IMR-90 (cell line): ENCODE results near the gene PRR16. TPM values are rescaled to one million over a fixed set of nuclear protein-coding genes. Genes with fewer than 3 reads are reported as not detected.

Experiments
- ATAC-seq: fragments of 200-7000 bp; cut with Tn5 transposase; 2 replicates; pipeline ENCODE4 v1.9.1; 2020; ENCODE audit warnings: low read depth, mild to moderate bottlenecking, moderate library complexity
- BruUV-seq: library from RNA; stranded (reverse); fragments of 400-500 nt; replicated peaks from 2 replicates; lab custom pipeline; 2021; lab: Mats Ljungman, UMichigan
- CTCF ChIA-PET: fragments of 300-600 bp; formaldehyde crosslinking; extraction: SDS; loops from one replicate; lab custom pipeline; 2021; ENCODE audit warnings: antibody characterized with exemption; lab: Yijun Ruan, JAX
- POLR2A ChIA-PET: fragments of 300-600 bp; sonication (Branson Sonifier 250); formaldehyde crosslinking; loops from one replicate; lab custom pipeline; 2022; ENCODE audit warnings: antibody characterized with exemption; ENCODE audit not compliant: unreplicated experiment; lab: Charles Lee
- DNase-seq: peaks from one replicate; pipeline ENCODE4 v3.0.0; 2013
- H2AFZ ChIP-seq: replicated peaks from 2 replicates; pipeline ENCODE3; 2013; ENCODE audit warnings: low read length, mild to moderate bottlenecking; ENCODE audit not compliant: poor library complexity
- H2AK5ac ChIP-seq: 2 replicates; pipeline ENCODE4 v1.6.1; 2013; ENCODE audit warnings: low read depth, low read length, inconsistent platforms
- H2AK9ac ChIP-seq: replicated peaks from 2 replicates; pipeline ENCODE3; 2013; ENCODE audit warnings: mild to moderate bottlenecking, low read depth, low read length, moderate library complexity; ENCODE audit not compliant: poor library complexity
- H2BK120ac ChIP-seq: 2 replicates; pipeline ENCODE4 v1.6.1; 2013; ENCODE audit warnings: low read depth, low read length, inconsistent platforms
- H2BK15ac ChIP-seq: 3 replicates; pipeline ENCODE4 v1.6.1; 2013; ENCODE audit warnings: low read depth, low read length, inconsistent platforms
- H2BK20ac ChIP-seq: 2 replicates; pipeline ENCODE4 v1.6.1; 2013; ENCODE audit warnings: low read depth, mild to moderate bottlenecking, inconsistent platforms, low read length, moderate library complexity
- H2BK5ac ChIP-seq: 2 replicates; pipeline ENCODE4 v1.6.1; 2013; ENCODE audit warnings: mild to moderate bottlenecking, low read depth, low read length, inconsistent platforms; ENCODE audit not compliant: poor library complexity, severe bottlenecking
- H3K14ac ChIP-seq: replicated peaks from 2 replicates; pipeline ENCODE4 v1.6.1; 2013; ENCODE audit warnings: low read depth, low read length, inconsistent platforms
- H3K18ac ChIP-seq: 2 replicates; pipeline ENCODE4 v1.6.1; 2013; ENCODE audit warnings: low read depth, low read length, control low read depth
- H3K23ac ChIP-seq: 2 replicates; pipeline ENCODE4 v1.6.1; 2013; ENCODE audit warnings: low read depth, low read length, inconsistent platforms
- H3K27ac ChIP-seq: 2 replicates; pipeline ENCODE4 v1.5.1; 2013; ENCODE audit warnings: mild to moderate bottlenecking, control low read depth, low read length; ENCODE audit not compliant: insufficient read depth
- H3K27me3 ChIP-seq: 2 replicates; pipeline ENCODE4 v1.6.1; 2013; ENCODE audit warnings: low read length; ENCODE audit not compliant: control insufficient read depth, insufficient read depth
- H3K36me3 ChIP-seq: 2 replicates; pipeline ENCODE4 v1.6.1; 2013; ENCODE audit warnings: low read length, mixed read lengths; ENCODE audit not compliant: control insufficient read depth, insufficient read depth
- H3K4ac ChIP-seq: 2 replicates; pipeline ENCODE4 v1.6.1; 2013; ENCODE audit warnings: low read depth, low read length, inconsistent platforms
- H3K4me1 ChIP-seq: 2 replicates; pipeline ENCODE4 v1.6.1; 2013; ENCODE audit warnings: low read length, mixed read lengths; ENCODE audit not compliant: control insufficient read depth, insufficient read depth
- H3K4me2 ChIP-seq: 2 replicates; pipeline ENCODE4 v1.6.1; 2013; ENCODE audit warnings: low read depth, mild to moderate bottlenecking, control low read depth, low read length, moderate library complexity
- H3K4me3 ChIP-seq: 2 replicates; pipeline ENCODE4 v1.5.1; 2013; ENCODE audit warnings: low read depth, mild to moderate bottlenecking, control low read depth, low read length, moderate library complexity; ENCODE audit not compliant: insufficient read depth
- H3K56ac ChIP-seq: 2 replicates; pipeline ENCODE4 v1.6.1; 2013; ENCODE audit warnings: low read length, inconsistent platforms; ENCODE audit not compliant: insufficient read depth; ENCODE audit errors: extremely low read depth
- H3K79me1 ChIP-seq, 2 experiments: 2 replicates each; pipeline ENCODE4 v1.6.1; 2013; ENCODE audit warnings: low read length in 2 of 2, inconsistent platforms in 1 of 2, low read depth in 1 of 2
- H3K9ac ChIP-seq: 2 replicates; pipeline ENCODE4 v1.6.1; 2013; ENCODE audit warnings: low read depth, low read length, control low read depth
- H3K9me1 ChIP-seq: 2 replicates; pipeline ENCODE4 v1.6.1; 2013; ENCODE audit warnings: low read length, inconsistent platforms; ENCODE audit not compliant: insufficient read depth
- H3K9me3 ChIP-seq: 2 replicates; pipeline ENCODE4 v1.6.1; 2013; ENCODE audit warnings: low read length; ENCODE audit not compliant: control insufficient read depth, insufficient read depth
- H4K20me1 ChIP-seq: 2 replicates; pipeline ENCODE4 v1.6.1; 2013; ENCODE audit warnings: low read length, inconsistent platforms; ENCODE audit not compliant: insufficient read depth
- H4K5ac ChIP-seq: 2 replicates; pipeline ENCODE4 v1.6.1; 2013; ENCODE audit warnings: mild to moderate bottlenecking, low read depth, low read length, control low read depth
- H4K8ac ChIP-seq, 2 experiments: 2 replicates each; pipeline ENCODE4 v1.6.1; 2013; ENCODE audit warnings: low read depth in 2 of 2, low read length in 2 of 2, control low read depth in 1 of 2, inconsistent platforms in 1 of 2
- H4K91ac ChIP-seq: 2 replicates; pipeline ENCODE4 v1.6.1; 2013; ENCODE audit warnings: low read depth, low read length, inconsistent platforms; ENCODE audit not compliant: insufficient read depth
- BHLHE40 ChIP-seq: fragments of 150-350 bp; IDR thresholded peaks from 2 replicates; pipeline ENCODE4 v1.6.1; 2016; ENCODE audit warnings: mild to moderate bottlenecking, low read depth, low read length
- CEBPB ChIP-seq: IDR thresholded peaks from 2 replicates; pipeline ENCODE4 v1.6.1; 2012; ENCODE audit warnings: low read depth, low read length, improper control_type of control experiment
- CHD1 ChIP-seq: IDR thresholded peaks from 2 replicates; pipeline ENCODE4 v1.6.1; 2012; ENCODE audit warnings: low read depth, low read length, improper control_type of control experiment
- CTCF ChIP-seq: conservative IDR thresholded peaks from 2 replicates; pipeline ENCODE4 v1.5.1; 2012; ENCODE audit warnings: mild to moderate bottlenecking, low read depth, low read length, improper control_type of control experiment
- FOS ChIP-seq: fragments of 150-350 bp; IDR thresholded peaks from 2 replicates; pipeline ENCODE4 v1.6.1; 2016; ENCODE audit warnings: low read depth, low read length
- MAFK ChIP-seq: IDR thresholded peaks from 2 replicates; pipeline ENCODE4 v1.6.1; 2012; ENCODE audit warnings: low read depth, low read length, improper control_type of control experiment
- MAZ ChIP-seq: IDR thresholded peaks from 2 replicates; pipeline ENCODE4 v1.6.1; 2012; ENCODE audit warnings: low read depth, mild to moderate bottlenecking, low read length, improper control_type of control experiment, moderate library complexity, borderline replicate concordance
- MXI1 ChIP-seq: IDR thresholded peaks from 2 replicates; pipeline ENCODE4 v1.6.1; 2012; ENCODE audit warnings: low read depth, mild to moderate bottlenecking, low read length, moderate library complexity, borderline replicate concordance
- NFE2L2 ChIP-seq: fragments of 150-350 bp; IDR thresholded peaks from 2 replicates; pipeline ENCODE4 v1.6.1; 2016; ENCODE audit warnings: low read depth, mild to moderate bottlenecking, low read length
- POLR2A ChIP-seq: IDR thresholded peaks from 2 replicates; pipeline ENCODE4 v1.6.1; 2012; ENCODE audit warnings: mild to moderate bottlenecking, low read depth, low read length
- RAD21 ChIP-seq: IDR thresholded peaks from 2 replicates; pipeline ENCODE4 v1.6.1; 2012; ENCODE audit warnings: low read length, improper control_type of control experiment
- RCOR1 ChIP-seq: IDR thresholded peaks from 2 replicates; pipeline ENCODE4 v1.6.1; 2012; ENCODE audit warnings: mild to moderate bottlenecking, low read length, improper control_type of control experiment; ENCODE audit not compliant: insufficient replicate concordance
- RFX5 ChIP-seq: IDR thresholded peaks from 2 replicates; pipeline ENCODE4 v1.8.0; 2012; ENCODE audit warnings: low read depth, mild to moderate bottlenecking, low read length, moderate library complexity
- SMC3 ChIP-seq: fragments of 150-350 bp; IDR thresholded peaks from 2 replicates; pipeline ENCODE4 v1.6.1; 2016; ENCODE audit warnings: low read depth, mild to moderate bottlenecking, antibody characterized with exemption, low read length, moderate library complexity
- WGBS, 2 experiments: methylation state at CpG; one replicate each; pipeline versions ENCODE4 v1.1.5 to v1.1.7; 2013; ENCODE audit warnings: missing lambda C conversion rate in 2 of 2; ENCODE audit not compliant: insufficient read length in 1 of 2; ENCODE audit errors: extremely low coverage in 2 of 2; 5-methylcytosine and 5-hydroxymethylcytosine counted together
- dilution Hi-C: fragments of 300-500 bp; cut with HindIII; formaldehyde crosslinking; loops from one replicate; pipeline ENCODE4 v1.14.3; 2018; ENCODE audit warnings: low sequenced_read_pairs; ENCODE audit not compliant: unreplicated experiment
- in situ Hi-C: fragments of 300-500 bp; cut with MboI; formaldehyde crosslinking; loops from 3 replicates; pipeline ENCODE4 v1.14.3; 2019; ENCODE audit warnings: low sequenced_read_pairs, inconsistent platforms, mixed read lengths
- intact Hi-C: fragments of 100-400 bp; cut with micrococcal nuclease; formaldehyde crosslinking; loops from 2 replicates; pipeline ENCODE4 v1.10.0; 2022
- polyA plus RNA-seq, 3 experiments: library from polyadenylated mRNA; depleted of rRNA; stranded (reverse); fragments of >200 nt; gene quantifications; 2 replicates each; pipeline ENCODE4 v1.2.3, GENCODE V29; 2012; ENCODE audit warnings: low replicate concordance in 1 of 3
- total RNA-seq: library from RNA; depleted of rRNA; stranded (reverse); fragments of >200 nt; gene quantifications from 2 replicates; pipeline ENCODE4 v1.2.3, GENCODE V29; 2012
- TF ChIP-seq, protein P1 (sequence below): fragments of 150-350 bp; IDR thresholded peaks from 2 replicates; pipeline ENCODE4 v1.6.1; 2017; ENCODE audit warnings: mild to moderate bottlenecking, antibody characterized with exemption, low read length, low read depth
- TF ChIP-seq, protein P2 (sequence below): fragments of 150-350 bp; IDR thresholded peaks from 2 replicates; pipeline ENCODE4 v1.6.1; 2016; ENCODE audit warnings: low read depth, mild to moderate bottlenecking, low read length, moderate library complexity, borderline replicate concordance

The PRR16 gene
- total and polyA plus RNA-seq, 2 of the 4 experiments (the other 2 are of a cell fraction), result 9.9 to 45.2 TPM

- Histone ChIP-seq H3K4me3 (no peak overlapping the region), H2BK5ac (no peak overlapping the region)
- dilution Hi-C loops, result no loop called here
These were observed 47.0 kb downstream of the PRR16 start for GRCh38 chr5:120510994-120511686.

More at GRCh38 chr5:120510994-120511686, 47.0 kb downstream of the PRR16 start:
- no peak for ATAC-seq
- Histone ChIP-seq H3K18ac (no peak overlapping the region), H2AK9ac (no peak overlapping the region), H2AK5ac (no peak overlapping the region), H3K4ac (0 out of 2 replicates have a peak overlapping the region, but pooled peaks have one; percentile 8), H3K23ac (no peak overlapping the region), H3K27me3 (no peaks in the 10 kb centered on the region), H4K5ac (no peak overlapping the region), H3K9me3 (no peaks in the 10 kb centered on the region), H3K27ac (no peak overlapping the region), H2BK120ac (no peak overlapping the region), H3K14ac (no peak overlapping the region), H2BK15ac (no peak overlapping the region), H2BK20ac (no peak overlapping the region), H3K4me1 (peaks cover 7% of the 10 kb centered on the region), H4K20me1 (peaks cover 5% of the 10 kb centered on the region; the same call in 1 of the 2 replicates), H3K56ac (no peak overlapping the region), H3K9ac (no peak overlapping the region), H2AFZ (no peak overlapping the region), H4K91ac (no peak overlapping the region), H3K4me2 (no peak overlapping the region; the same call in 1 of the 2 replicates), H3K79me1 (peaks cover 24 to 62% of the 10 kb centered on the region in 2 experiments), H4K8ac (no peak overlapping the region), H3K36me3 (no peaks in the 10 kb centered on the region), H3K9me1 (no peaks in the 10 kb centered on the region)
- CTCF ChIA-PET, result no interaction called here
- TF ChIP-seq NFE2L2, result no peak
- no peak for TF ChIP-seq BHLHE40
- no peak for TF ChIP-seq CEBPB
- no peak for TF ChIP-seq MAFK
- TF ChIP-seq, protein P1, sequence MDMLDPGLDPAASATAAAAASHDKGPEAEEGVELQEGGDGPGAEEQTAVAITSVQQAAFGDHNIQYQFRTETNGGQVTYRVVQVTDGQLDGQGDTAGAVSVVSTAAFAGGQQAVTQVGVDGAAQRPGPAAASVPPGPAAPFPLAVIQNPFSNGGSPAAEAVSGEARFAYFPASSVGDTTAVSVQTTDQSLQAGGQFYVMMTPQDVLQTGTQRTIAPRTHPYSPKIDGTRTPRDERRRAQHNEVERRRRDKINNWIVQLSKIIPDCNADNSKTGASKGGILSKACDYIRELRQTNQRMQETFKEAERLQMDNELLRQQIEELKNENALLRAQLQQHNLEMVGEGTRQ, result no peak
- TF ChIP-seq CHD1, result no peak
- no peak for TF ChIP-seq CTCF
- no peak for TF ChIP-seq POLR2A
- TF ChIP-seq RFX5, result no peak
- no peak for TF ChIP-seq FOS
- TF ChIP-seq, protein P2, sequence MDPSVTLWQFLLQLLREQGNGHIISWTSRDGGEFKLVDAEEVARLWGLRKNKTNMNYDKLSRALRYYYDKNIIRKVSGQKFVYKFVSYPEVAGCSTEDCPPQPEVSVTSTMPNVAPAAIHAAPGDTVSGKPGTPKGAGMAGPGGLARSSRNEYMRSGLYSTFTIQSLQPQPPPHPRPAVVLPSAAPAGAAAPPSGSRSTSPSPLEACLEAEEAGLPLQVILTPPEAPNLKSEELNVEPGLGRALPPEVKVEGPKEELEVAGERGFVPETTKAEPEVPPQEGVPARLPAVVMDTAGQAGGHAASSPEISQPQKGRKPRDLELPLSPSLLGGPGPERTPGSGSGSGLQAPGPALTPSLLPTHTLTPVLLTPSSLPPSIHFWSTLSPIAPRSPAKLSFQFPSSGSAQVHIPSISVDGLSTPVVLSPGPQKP, result no peak
- TF ChIP-seq MXI1, result no peak
- TF ChIP-seq SMC3, result no peak
- TF ChIP-seq RAD21, result no peak
- TF ChIP-seq MAZ, result no peak
- TF ChIP-seq RCOR1, result no peak
- BruUV-seq, result no TSS peak
- POLR2A ChIA-PET, result no interaction called here
- intact Hi-C loops (loop anchor here (10.0 kb wide), 1 partner anchor 164 kb away; no protein-coding TSS in a partner anchor), in situ Hi-C loops (no loop called here)
- DNase-seq, result no peak
- WGBS, 2 experiments, result no CpG with 5 or more reads among the region's 4 CpGs
